Karpas-422 (cell line): ENCODE data around the gene PTPMT1. TPM values are rescaled to one million over a fixed set of nuclear protein-coding genes. Genes with fewer than 3 reads are reported as not detected.

Source experiments
- DNase-seq: peaks from one replicate; pipeline ENCODE4 v3.0.0-alpha.2; 2015
- H2AFZ ChIP-seq: fragments of 200-600 bp; sonication (generic); 2 replicates; pipeline ENCODE4 v1.6.1; 2014; ENCODE audit warnings: antibody characterized with exemption, low read length, mixed read lengths
- H3K27ac ChIP-seq: fragments of 200-600 bp; sonication (generic); 2 replicates; pipeline ENCODE4 v1.5.1; 2014; ENCODE audit warnings: mild to moderate bottlenecking, low read length, moderate library complexity
- H3K27me3 ChIP-seq: fragments of 200-600 bp; sonication (generic); 2 replicates; pipeline ENCODE4 v1.6.1; 2014; ENCODE audit warnings: low read length, mixed read lengths
- H3K36me3 ChIP-seq: fragments of 200-600 bp; sonication (generic); 2 replicates; pipeline ENCODE4 v1.6.1; 2014; ENCODE audit warnings: low read length, mixed read lengths; ENCODE audit not compliant: insufficient read depth
- H3K4me1 ChIP-seq: fragments of 200-600 bp; sonication (generic); 2 replicates; pipeline ENCODE4 v1.6.1; 2014; ENCODE audit warnings: mild to moderate bottlenecking, low read length, mixed read lengths
- H3K4me2 ChIP-seq: fragments of 200-600 bp; sonication (generic); 2 replicates; pipeline ENCODE4 v1.6.1; 2014; ENCODE audit warnings: low read length, low read depth, mild to moderate bottlenecking; ENCODE audit not compliant: poor library complexity, severe bottlenecking
- H3K4me3 ChIP-seq: fragments of 200-600 bp; sonication (generic); 2 replicates; pipeline ENCODE4 v1.5.1; 2014; ENCODE audit warnings: mild to moderate bottlenecking, antibody characterized with exemption, low read length, mixed read lengths
- H3K79me2 ChIP-seq: fragments of 200-600 bp; sonication (generic); 2 replicates; pipeline ENCODE4 v1.6.1; 2014; ENCODE audit warnings: mild to moderate bottlenecking, low read length, mixed read lengths
- H3K9ac ChIP-seq: fragments of 200-600 bp; sonication (generic); 2 replicates; pipeline ENCODE4 v1.6.0; 2014; ENCODE audit warnings: low read length
- H3K9me2 ChIP-seq: fragments of 200-600 bp; sonication (generic), shearing (Covaris generic); replicated peaks from 2 replicates; pipeline ENCODE4 v1.6.0; 2014; ENCODE audit warnings: mild to moderate bottlenecking, low read length, moderate library complexity; ENCODE audit not compliant: insufficient read depth
- H3K9me3 ChIP-seq: fragments of 300-700, 200-600 bp; sonication (generic); 2 replicates; pipeline ENCODE4 v1.6.1; 2014; ENCODE audit warnings: low read length, mixed read lengths
- H4K20me1 ChIP-seq: fragments of 200-600 bp; sonication (generic); 2 replicates; pipeline ENCODE4 v1.6.1; 2014; ENCODE audit warnings: mild to moderate bottlenecking, antibody characterized with exemption, low read length, low read depth; ENCODE audit not compliant: insufficient read depth
- total RNA-seq: library from RNA; depleted of rRNA; stranded (reverse); fragments of >200 nt; shearing (Covaris generic); gene quantifications from 2 replicates; pipeline ENCODE4 v1.2.3, GENCODE V29; 2014; ENCODE audit warnings: low replicate concordance

Gene PTPMT1
- total RNA-seq, 1 experiment from 2014 or later, result 174 TPM

DNA sequence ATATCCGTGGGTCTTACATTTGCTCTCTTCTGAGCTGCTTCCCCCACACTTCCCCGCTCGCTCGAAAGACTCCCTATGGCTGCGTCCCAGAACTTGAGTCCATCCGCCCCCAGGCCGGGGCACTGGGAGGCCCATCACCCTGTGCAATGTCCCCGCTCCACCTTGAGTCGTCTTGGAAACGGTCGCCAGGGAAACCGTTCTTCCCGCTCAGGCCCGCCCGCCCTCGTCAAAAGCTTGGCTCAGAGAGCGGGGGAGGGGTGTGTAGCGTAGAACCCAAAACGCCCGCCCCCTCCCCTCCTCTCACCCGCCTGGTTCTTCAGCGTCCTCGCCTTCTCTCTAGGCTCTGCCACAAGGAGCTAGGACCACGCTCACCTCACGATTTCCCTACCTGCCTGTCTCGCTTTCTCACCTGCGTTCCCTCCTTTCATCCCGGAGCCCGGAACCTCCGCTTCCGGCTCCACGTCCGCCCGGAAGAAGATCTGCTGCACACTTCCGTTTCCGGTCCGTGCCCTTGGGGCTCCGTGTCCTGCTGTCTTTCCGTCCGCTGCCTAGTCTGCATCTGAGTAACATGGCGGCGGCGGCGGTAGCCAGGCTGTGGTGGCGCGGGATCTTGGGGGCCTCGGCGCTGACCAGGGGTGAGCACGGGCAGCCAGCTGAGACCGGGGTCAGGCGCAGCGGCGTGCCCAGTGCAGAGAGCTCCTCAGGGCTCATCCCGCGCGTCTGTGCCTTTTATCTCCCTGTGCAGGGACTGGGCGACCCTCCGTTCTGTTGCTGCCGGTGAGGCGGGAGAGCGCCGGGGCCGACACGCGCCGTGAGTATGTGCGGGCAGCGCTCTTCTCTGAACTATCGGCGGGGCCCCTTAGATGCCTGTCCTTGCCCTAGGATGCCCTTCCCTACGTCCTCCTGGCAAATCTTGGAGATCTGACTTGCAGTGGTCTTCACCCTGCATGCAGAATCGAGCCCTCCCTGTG lies 13.4 kb downstream of the PTPMT1 start, which contains the start of the genes KBTBD4 and NDUFS3:
TSS of gene KBTBD4 (minus strand) at position 447 of the 971 bp plus-strand sequence. CDS start at position 428, 19 bp downstream.
TSS of gene NDUFS3 (plus strand) at position 551 of the 971 bp plus-strand sequence. CDS start at position 569, 18 bp downstream.
- peaks cover 26% of the 10 kb centered on the region for H3K4me1 ChIP-seq
- H3K79me2 ChIP-seq, result peaks cover 42% of the 10 kb centered on the region
- no peaks in the 10 kb centered on the region for H3K27me3 ChIP-seq
- H3K4me2 ChIP-seq, result peak within 1 kb of the TSS; percentile 86
- peak within 1 kb of the TSS; percentile 27; the same call in 1 of the 2 replicates for H2AFZ ChIP-seq
- H3K36me3 ChIP-seq, result peaks cover 34% of the 10 kb centered on the region
- no peaks in the 10 kb centered on the region for H3K9me3 ChIP-seq
- peak within 1 kb of the TSS; percentile 43 for H3K27ac ChIP-seq
- H3K9me2 ChIP-seq, result no peaks in the 10 kb centered on the region
- H3K4me3 ChIP-seq, result peak within 1 kb of the TSS; percentile 81
- DNase-seq, result peak; percentile 97
- peak within 1 kb of the TSS; percentile 86 for H3K9ac ChIP-seq
- H4K20me1 ChIP-seq, result no peaks in the 10 kb centered on the region

DNA sequence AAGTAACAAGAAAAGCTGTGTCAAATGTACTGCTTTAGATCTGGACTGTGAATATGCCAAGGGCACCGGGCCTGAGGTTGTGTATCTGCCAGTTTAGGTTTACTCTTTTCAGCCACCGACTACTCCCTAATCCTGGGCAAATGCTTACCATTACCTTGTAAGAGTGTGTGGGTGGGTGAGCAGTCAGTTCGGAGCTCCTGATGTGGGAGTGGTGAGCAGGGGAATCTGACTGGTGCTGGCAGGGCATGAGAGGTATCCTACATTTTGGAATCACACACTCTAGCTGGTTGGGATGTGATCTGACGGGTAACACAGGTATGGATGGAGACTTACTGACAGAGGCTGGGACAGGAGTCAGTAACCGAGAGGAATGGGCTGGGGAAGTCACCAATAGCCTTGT lies 18.4 kb downstream of the PTPMT1 start:
- H3K79me2 ChIP-seq, result peaks cover 24% of the 10 kb centered on the region
- no peak overlapping the region for H3K4me2 ChIP-seq
- H2AFZ ChIP-seq, result no peak overlapping the region
- no peak overlapping the region for H3K27ac ChIP-seq
- DNase-seq, result no peak
- H3K9ac ChIP-seq, result no peak overlapping the region
- no peaks in the 10 kb centered on the region for H3K27me3 ChIP-seq
- H3K9me3 ChIP-seq, result no peaks in the 10 kb centered on the region
- H4K20me1 ChIP-seq, result no peaks in the 10 kb centered on the region
- H3K9me2 ChIP-seq, result no peaks in the 10 kb centered on the region
- H3K4me3 ChIP-seq, result no peak overlapping the region
- H3K4me1 ChIP-seq, result peaks cover 11% of the 10 kb centered on the region
- peaks cover 29% of the 10 kb centered on the region for H3K36me3 ChIP-seq

DNA sequence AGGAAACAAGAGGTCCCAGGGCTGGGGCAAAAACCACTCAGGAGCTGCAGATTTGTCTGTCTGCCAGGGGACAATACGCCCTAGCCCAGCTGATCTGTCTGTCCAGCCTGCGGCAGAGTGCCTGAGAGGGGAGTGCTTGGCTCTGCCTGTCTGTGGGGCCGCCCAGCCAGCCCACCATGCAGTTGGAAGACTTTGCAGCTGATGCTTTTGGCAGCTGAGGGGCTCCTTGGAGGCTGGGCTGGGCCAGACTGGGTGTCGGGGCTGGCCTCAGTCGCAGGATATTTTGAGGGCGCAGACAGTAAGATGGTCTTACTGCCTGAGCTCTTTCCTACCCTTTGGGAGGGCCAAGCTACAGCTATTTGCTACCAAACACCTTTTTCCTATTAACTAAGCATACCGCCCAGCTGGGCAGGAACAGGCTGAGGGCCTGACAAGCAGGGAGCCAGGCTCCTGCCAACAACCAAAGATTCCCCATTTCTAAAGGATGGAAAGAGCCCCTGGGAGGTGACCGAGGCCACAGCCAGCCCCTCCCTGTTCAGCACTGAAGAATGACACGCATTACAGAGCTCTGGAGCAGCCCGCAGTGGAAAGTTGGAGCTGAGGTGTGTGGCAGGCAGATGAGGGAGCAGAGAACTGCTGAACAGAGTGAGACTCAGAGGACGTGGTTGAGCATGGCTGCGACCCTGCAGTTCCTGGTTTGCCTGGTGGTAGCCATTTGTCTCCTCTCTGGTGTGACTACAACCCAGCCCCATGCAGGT lies 20.9 kb downstream of the PTPMT1 start, which contains the start of gene FAM180B:
TSS of gene FAM180B (plus strand) at position 581 of the 758 bp plus-strand sequence. CDS start at position 672, 91 bp downstream.
- no peaks in the 10 kb centered on the region for H3K4me1 ChIP-seq
- peaks cover 22% of the 10 kb centered on the region for H3K36me3 ChIP-seq
- peaks cover 4% of the 10 kb centered on the region; the same call in 1 of the 2 replicates for H3K79me2 ChIP-seq
- no peaks in the 10 kb centered on the region for H3K9me3 ChIP-seq
- H3K9ac ChIP-seq, result no peak within 1 kb of the TSS
- no peaks in the 10 kb centered on the region for H3K27me3 ChIP-seq
- H2AFZ ChIP-seq, result no peak within 1 kb of the TSS
- no peaks in the 10 kb centered on the region for H4K20me1 ChIP-seq
- no peak within 1 kb of the TSS for H3K4me3 ChIP-seq
- no peak for DNase-seq
- H3K27ac ChIP-seq, result no peak within 1 kb of the TSS
- no peak within 1 kb of the TSS for H3K4me2 ChIP-seq
- no peaks in the 10 kb centered on the region for H3K9me2 ChIP-seq

DNA sequence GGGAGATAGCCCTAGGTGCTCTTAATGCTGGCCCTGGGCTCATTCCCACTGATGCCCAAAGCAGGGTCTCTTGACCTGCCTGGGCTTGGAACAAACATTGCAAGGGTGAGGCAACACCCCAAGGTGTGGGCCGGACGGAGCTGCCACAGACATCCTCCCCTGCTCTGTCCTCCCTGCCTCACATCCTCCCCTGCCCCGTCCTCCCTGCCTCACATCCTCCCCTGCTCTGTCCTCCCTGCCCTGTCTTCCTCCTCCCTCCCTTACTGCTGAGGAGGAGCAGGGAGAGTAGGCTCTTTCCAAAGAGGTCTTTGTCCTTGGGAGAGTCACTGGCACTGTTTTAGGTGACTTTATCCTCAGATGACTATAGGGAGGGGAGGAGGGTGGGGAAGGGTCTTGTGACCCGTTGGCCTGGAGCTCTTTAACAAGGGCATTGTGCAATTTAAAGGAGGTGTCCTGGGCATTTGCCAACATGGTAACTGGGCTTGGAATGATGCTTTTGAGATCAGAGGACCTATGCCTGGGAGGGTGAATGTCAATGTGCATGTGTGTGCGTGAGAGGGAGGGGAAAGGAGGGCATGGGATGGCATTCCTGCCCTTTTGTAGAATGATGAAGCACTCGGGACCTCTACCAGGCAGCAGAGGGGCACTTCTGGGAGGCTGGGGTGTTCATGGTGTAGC lies 21.8 kb downstream of the PTPMT1 start:
- Histone ChIP-seq H2AFZ (no peak overlapping the region), H3K4me2 (no peak overlapping the region), H3K79me2 (no peaks in the 10 kb centered on the region), H3K4me3 (no peak overlapping the region), H3K9me2 (no peaks in the 10 kb centered on the region), H3K9me3 (no peaks in the 10 kb centered on the region), H3K4me1 (no peaks in the 10 kb centered on the region), H3K36me3 (peaks cover 13% of the 10 kb centered on the region; the same call in 1 of the 2 replicates), H3K9ac (no peak overlapping the region), H3K27ac (no peak overlapping the region), H4K20me1 (no peaks in the 10 kb centered on the region), H3K27me3 (no peaks in the 10 kb centered on the region)
- no peak for DNase-seq

- Histone ChIP-seq H3K9me2 (no peaks in the 10 kb centered on the region), H3K9ac (no peak overlapping the region), H3K36me3 (peaks cover 9% of the 10 kb centered on the region; the same call in 1 of the 2 replicates), H3K27ac (no peak overlapping the region), H3K4me1 (no peaks in the 10 kb centered on the region), H3K79me2 (no peaks in the 10 kb centered on the region), H3K9me3 (no peaks in the 10 kb centered on the region), H2AFZ (no peak overlapping the region), H4K20me1 (no peaks in the 10 kb centered on the region), H3K27me3 (no peaks in the 10 kb centered on the region), H3K4me2 (no peak overlapping the region), H3K4me3 (no peak overlapping the region)
- no peak for DNase-seq
Measured at GRCh38 chr11:47587723-47588326, 22.4 kb downstream of the PTPMT1 start.

- no peak for DNase-seq
- H3K9ac ChIP-seq, result no peak overlapping the region
- H3K4me2 ChIP-seq, result no peak overlapping the region
- no peaks in the 10 kb centered on the region for H3K79me2 ChIP-seq
- no peaks in the 10 kb centered on the region for H3K9me3 ChIP-seq
- H3K9me2 ChIP-seq, result no peaks in the 10 kb centered on the region
- no peaks in the 10 kb centered on the region for H3K4me1 ChIP-seq
- no peaks in the 10 kb centered on the region for H3K36me3 ChIP-seq
- no peaks in the 10 kb centered on the region for H3K27me3 ChIP-seq
- H3K27ac ChIP-seq, result no peak overlapping the region
- no peak overlapping the region for H3K4me3 ChIP-seq
- H2AFZ ChIP-seq, result no peak overlapping the region
- H4K20me1 ChIP-seq, result no peaks in the 10 kb centered on the region
Measured at GRCh38 chr11:47589118-47589517, 23.7 kb downstream of the PTPMT1 start.

- Histone ChIP-seq H3K27ac (no peak overlapping the region), H3K9ac (no peak overlapping the region), H3K9me3 (no peaks in the 10 kb centered on the region), H2AFZ (no peak overlapping the region), H3K79me2 (no peaks in the 10 kb centered on the region), H3K4me1 (no peaks in the 10 kb centered on the region), H4K20me1 (no peaks in the 10 kb centered on the region), H3K27me3 (no peaks in the 10 kb centered on the region), H3K4me2 (no peak overlapping the region), H3K9me2 (no peaks in the 10 kb centered on the region), H3K4me3 (no peak overlapping the region), H3K36me3 (no peaks in the 10 kb centered on the region)
- DNase-seq, result no peak
Measured at GRCh38 chr11:47589584-47589976, 24.2 kb downstream of the PTPMT1 start.
